Measurements from ENCODE around the gene ABLIM1. TPM values are rescaled to one million over a fixed set of nuclear protein-coding genes. Genes with fewer than 3 reads are reported as not detected.

The ABLIM1 gene
- total RNA-seq, 1 donor from 2014 or later: 35.8 TPM

- TF ChIP-seq CTCF (conservative IDR thresholded peaks at IDR 0.05): no peak
- H3K4me3 Mint-ChIP-seq: no peak overlapping the region
- H3K4me1 Mint-ChIP-seq: peaks cover 8% of the 10 kb centered on the region
- peaks cover 6% of the 10 kb centered on the region for H3K36me3 Mint-ChIP-seq (ENCODE audit: low read depth)
- DNase-seq (ENCODE audit: low read depth, low spot score): no peak
- no peak overlapping the region for H3K27ac Mint-ChIP-seq (ENCODE audit: unreplicated experiment)
- no peaks in the 10 kb centered on the region for H3K27me3 Mint-ChIP-seq (ENCODE audit: low read depth)
- no peaks in the 10 kb centered on the region for H3K9me3 Mint-ChIP-seq
Observed at GRCh38 chr10:114431414-114432135, 226.5 kb downstream of the ABLIM1 start.

DNA sequence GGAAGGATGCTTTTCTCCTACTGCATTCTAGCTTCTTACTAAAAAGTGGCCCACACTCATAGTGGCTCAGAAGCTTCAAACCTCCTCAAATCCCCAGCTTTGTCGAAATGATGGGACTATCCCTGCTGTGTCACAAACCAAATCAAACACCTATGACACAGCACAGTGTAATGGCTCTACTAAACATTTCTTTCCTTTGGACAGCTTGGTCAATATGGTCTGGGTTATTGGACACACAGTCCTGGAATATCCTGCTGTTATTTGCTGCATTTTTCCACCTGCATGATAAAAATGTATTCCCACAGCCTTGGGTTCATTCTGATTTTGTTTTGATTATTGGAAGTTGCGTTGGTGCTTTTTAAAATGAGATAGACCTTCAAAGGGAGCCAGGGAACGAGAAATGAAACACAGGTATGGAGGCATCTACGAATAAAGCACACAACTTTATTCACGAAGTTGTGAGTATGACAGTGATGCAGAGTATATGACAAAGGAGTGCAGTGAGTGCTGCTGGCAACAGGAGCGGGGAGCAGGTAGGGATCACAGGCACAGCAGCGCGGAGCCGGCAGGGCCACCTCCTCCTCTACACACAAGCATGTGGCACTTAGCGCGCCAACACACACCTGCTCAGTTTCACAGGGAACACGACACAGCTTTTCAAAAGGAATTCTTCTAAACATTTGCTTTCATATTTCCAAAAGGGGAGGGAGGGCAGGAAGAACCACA, 227.2 kb downstream of the ABLIM1 start:
- Mint-ChIP-seq H3K27ac (ENCODE audit: unreplicated experiment) (peak overlapping the region; percentile 13), H3K9me3 (no peaks in the 10 kb centered on the region), H3K27me3 (ENCODE audit: low read depth) (no peaks in the 10 kb centered on the region), H3K4me3 (no peak overlapping the region), H3K36me3 (ENCODE audit: low read depth) (peaks cover 1% of the 10 kb centered on the region), H3K4me1 (peaks cover 13% of the 10 kb centered on the region)
- TF ChIP-seq CTCF (conservative IDR thresholded peaks at IDR 0.05): no peak
- no peak for DNase-seq (ENCODE audit: low read depth, low spot score)

- no peak overlapping the region for H3K27ac Mint-ChIP-seq (ENCODE audit: unreplicated experiment)
- H3K9me3 Mint-ChIP-seq: no peaks in the 10 kb centered on the region
- no peaks in the 10 kb centered on the region for H3K27me3 Mint-ChIP-seq (ENCODE audit: low read depth)
- H3K4me1 Mint-ChIP-seq: peaks cover 13% of the 10 kb centered on the region
- H3K36me3 Mint-ChIP-seq (ENCODE audit: low read depth): no peaks in the 10 kb centered on the region
- no peak for DNase-seq (ENCODE audit: low read depth, low spot score)
- no peak for TF ChIP-seq CTCF (conservative IDR thresholded peaks at IDR 0.05)
- H3K4me3 Mint-ChIP-seq: no peak overlapping the region
Observed at GRCh38 chr10:114429581-114430335, 228.3 kb downstream of the ABLIM1 start.

DNA sequence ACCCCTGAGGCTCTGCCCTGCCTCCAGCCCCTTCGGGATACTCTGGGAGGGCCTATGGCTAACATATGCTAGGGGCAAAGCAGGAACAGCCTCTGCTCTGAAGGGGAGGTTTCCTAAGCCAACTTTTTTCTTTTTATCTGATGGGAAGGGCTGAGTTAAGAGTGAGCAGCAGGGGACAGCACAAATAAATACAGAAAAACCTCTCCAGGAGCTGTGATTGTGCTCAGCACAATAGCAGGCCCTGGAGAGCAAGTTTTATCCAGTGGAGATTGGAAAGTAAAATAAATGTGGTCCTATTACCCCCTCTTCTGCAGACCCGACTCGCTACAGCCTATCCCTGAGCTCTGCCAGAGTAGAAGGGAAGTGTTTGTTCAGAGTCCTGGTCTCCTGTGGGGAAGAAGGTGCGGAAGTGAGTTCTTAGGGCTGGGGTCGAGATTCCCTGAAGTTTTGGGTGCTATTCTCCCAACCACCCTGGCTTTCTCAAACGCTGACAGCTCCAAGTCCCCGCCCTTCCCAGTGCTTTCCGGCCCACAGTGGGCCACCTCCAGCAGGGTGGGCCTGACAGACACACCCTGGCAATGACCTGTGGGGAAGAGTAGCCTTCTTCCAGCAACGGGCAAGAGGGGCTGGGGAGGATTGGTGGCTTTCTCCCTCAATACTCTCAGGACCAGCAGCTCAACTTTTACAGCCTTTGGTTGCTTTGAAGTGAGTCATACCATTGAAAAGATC, 230.8 kb downstream of the ABLIM1 start:
- no peaks in the 10 kb centered on the region for H3K27me3 Mint-ChIP-seq (ENCODE audit: low read depth)
- H3K27ac Mint-ChIP-seq (ENCODE audit: unreplicated experiment): peak overlapping the region; percentile 5
- TF ChIP-seq CTCF (conservative IDR thresholded peaks at IDR 0.05): no peak
- no peak overlapping the region for H3K4me3 Mint-ChIP-seq
- no peaks in the 10 kb centered on the region for H3K36me3 Mint-ChIP-seq (ENCODE audit: low read depth)
- no peaks in the 10 kb centered on the region for H3K9me3 Mint-ChIP-seq
- peaks cover 13% of the 10 kb centered on the region for H3K4me1 Mint-ChIP-seq
- DNase-seq (ENCODE audit: low read depth, low spot score): no peak

DNA sequence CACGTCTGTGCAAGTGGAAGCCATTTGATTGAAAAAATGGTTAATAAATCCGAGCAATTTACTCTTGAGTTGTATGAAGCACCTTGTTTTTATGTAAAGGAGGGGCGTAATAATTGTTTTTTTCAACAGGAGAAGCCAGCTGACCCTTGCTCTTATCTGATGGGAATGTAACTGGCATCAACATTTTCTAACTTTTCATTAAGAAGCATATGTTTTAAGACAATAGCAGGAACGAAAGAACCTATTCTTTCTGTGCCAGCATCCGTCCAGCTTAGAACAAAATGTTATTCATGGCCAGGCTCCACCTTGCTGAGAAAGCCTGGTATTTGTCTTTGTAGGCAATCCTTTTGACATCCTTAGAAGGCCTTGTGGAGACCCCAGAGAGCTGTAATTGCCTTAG, 231.6 kb downstream of the ABLIM1 start:
- Mint-ChIP-seq H3K4me1 (peaks cover 13% of the 10 kb centered on the region), H3K36me3 (ENCODE audit: low read depth) (no peaks in the 10 kb centered on the region), H3K9me3 (no peaks in the 10 kb centered on the region), H3K4me3 (no peak overlapping the region), H3K27ac (ENCODE audit: unreplicated experiment) (no peak overlapping the region), H3K27me3 (ENCODE audit: low read depth) (no peaks in the 10 kb centered on the region)
- no peak for DNase-seq (ENCODE audit: low read depth, low spot score)
- TF ChIP-seq CTCF (conservative IDR thresholded peaks at IDR 0.05): no peak
